ENCODE results near the gene ST8SIA1.

- TF ChIP-seq POLR2A (IDR thresholded peaks at IDR 0.05; ENCODE audit: low read length) (no peak), GATA1 (IDR thresholded peaks at IDR 0.05; ENCODE audit: low read depth, low read length) (no peak)
Measured at GRCh38 chr12:22262309-22262708, 72.2 kb downstream of the ST8SIA1 start.

Data from erythroblast (primary cell).